ENCODE results near the gene IREB2. TPM values are rescaled to one million over a fixed set of nuclear protein-coding genes. Genes with fewer than 3 reads are reported as not detected.
A peak's percentile ranks its signal among the peaks of the same experiment; 100 is the strongest.
"Not testable (repeated sequence)": the region's sequence is repeated elsewhere in the genome, so short reads cannot be mapped to it uniquely, and the experiment has no call there.

The IREB2 gene
- total and polyA plus RNA-seq, 2 experiments from 2014 or later: 11.8 to 18.0 TPM

GRCh38 chr15:78404125-78404524 is 33.9 kb upstream of the IREB2 start:
- Histone ChIP-seq H3K9me2 (ENCODE audit: insufficient read depth) (no peaks in the 10 kb centered on the region), H3K27ac (no peak overlapping the region), H3F3A (ENCODE audit: insufficient read depth) (no peaks in the 10 kb centered on the region), H3K9me3 (ENCODE audit: low read depth) (no peaks in the 10 kb centered on the region), H3K27me3 (replicated peaks; ENCODE audit: insufficient read depth) (0 out of 2 replicates have a peak, but pooled peaks cover 5% of the 10 kb centered on the region), H3K36me3 (ENCODE audit: low read depth) (no peaks in the 10 kb centered on the region), H4K20me1 (ENCODE audit: insufficient read depth) (no peaks in the 10 kb centered on the region), H3K4me3 (no peak overlapping the region), H3K4me1 (ENCODE audit: insufficient read depth) (no peaks in the 10 kb centered on the region), H3K79me2 (ENCODE audit: insufficient read depth) (no peaks in the 10 kb centered on the region), H3K4me2 (ENCODE audit: unreplicated experiment) (no peak overlapping the region), H3K9ac (no peak overlapping the region), H2AFZ (no peak overlapping the region)
- 65 to 66% methylated on average over 3 of the region's 3 CpGs for WGBS, 2 experiments (ENCODE audit: low coverage in 1 of 2, low lambda C conversion rate in 2 of 2, missing lambda C conversion rate in 2 of 2)
- no peak for DNase-seq
- in situ Hi-C loops (cut with MboI): no loop called here
- no peak for TF ChIP-seq EZH2 (IDR thresholded peaks at IDR 0.05; ENCODE audit: insufficient read depth, poor library complexity, severe bottlenecking)
- no peak for TF ChIP-seq EZH2phosphoT487 (IDR thresholded peaks at IDR 0.05; ENCODE audit: insufficient read depth, low read depth)

- H3K27me3 ChIP-seq (replicated peaks; ENCODE audit: insufficient read depth); H3K4me1 ChIP-seq (ENCODE audit: insufficient read depth); H3K79me2 ChIP-seq (ENCODE audit: insufficient read depth); H3K36me3 ChIP-seq (ENCODE audit: low read depth); H3K4me3 ChIP-seq; in situ Hi-C loops (cut with MboI); H4K20me1 ChIP-seq (ENCODE audit: insufficient read depth); DNase-seq; H3K9me2 ChIP-seq (ENCODE audit: insufficient read depth); H3K9me3 ChIP-seq (ENCODE audit: low read depth); H3F3A ChIP-seq (ENCODE audit: insufficient read depth); H3K27ac ChIP-seq; H2AFZ ChIP-seq; H3K4me2 ChIP-seq (ENCODE audit: unreplicated experiment); H3K9ac ChIP-seq: not testable (repeated sequence)
- 84% methylated on average over 7 of the region's 7 CpGs for WGBS, 2 experiments (ENCODE audit: low coverage in 1 of 2, low lambda C conversion rate in 2 of 2, missing lambda C conversion rate in 2 of 2)
These were observed 33.2 kb upstream of the IREB2 start for GRCh38 chr15:78404796-78405195.

GRCh38 chr15:78405336-78405924 is 32.6 kb upstream of the IREB2 start:
- no peaks in the 10 kb centered on the region for H3F3A ChIP-seq (ENCODE audit: insufficient read depth)
- no peak overlapping the region for H3K4me2 ChIP-seq (ENCODE audit: unreplicated experiment)
- H4K20me1 ChIP-seq (ENCODE audit: insufficient read depth): no peaks in the 10 kb centered on the region
- WGBS, 2 experiments (ENCODE audit: low coverage in 1 of 2, low lambda C conversion rate in 2 of 2, missing lambda C conversion rate in 2 of 2): 73 to 81% methylated on average over 19 to 26 of the region's 26 CpGs
- no peak for DNase-seq
- TF ChIP-seq EZH2 (IDR thresholded peaks at IDR 0.05; ENCODE audit: insufficient read depth, poor library complexity, severe bottlenecking) (no peak), EZH2phosphoT487 (IDR thresholded peaks at IDR 0.05; ENCODE audit: insufficient read depth, low read depth) (no peak)
- H3K27ac ChIP-seq: no peak overlapping the region
- no peaks in the 10 kb centered on the region for H3K9me2 ChIP-seq (ENCODE audit: insufficient read depth)
- 0 out of 2 replicates have a peak, but pooled peaks cover 5% of the 10 kb centered on the region for H3K27me3 ChIP-seq (replicated peaks; ENCODE audit: insufficient read depth)
- H3K36me3 ChIP-seq (ENCODE audit: low read depth): no peaks in the 10 kb centered on the region
- H2AFZ ChIP-seq: no peak overlapping the region
- H3K4me1 ChIP-seq (ENCODE audit: insufficient read depth): no peaks in the 10 kb centered on the region
- no peak overlapping the region for H3K4me3 ChIP-seq
- no peak overlapping the region for H3K9ac ChIP-seq
- H3K79me2 ChIP-seq (ENCODE audit: insufficient read depth): no peaks in the 10 kb centered on the region
- no peaks in the 10 kb centered on the region for H3K9me3 ChIP-seq (ENCODE audit: low read depth)
- in situ Hi-C loops (cut with MboI): no loop called here

GRCh38 chr15:78406016-78406585 is 31.9 kb upstream of the IREB2 start:
- TF ChIP-seq EZH2 (IDR thresholded peaks at IDR 0.05; ENCODE audit: insufficient read depth, poor library complexity, severe bottlenecking) (no peak), EZH2phosphoT487 (IDR thresholded peaks at IDR 0.05; ENCODE audit: insufficient read depth, low read depth) (no peak)
- no peaks in the 10 kb centered on the region for H3K9me2 ChIP-seq (ENCODE audit: insufficient read depth)
- H3K27me3 ChIP-seq (replicated peaks; ENCODE audit: insufficient read depth): 0 out of 2 replicates have a peak, but pooled peaks cover 5% of the 10 kb centered on the region
- H2AFZ ChIP-seq: no peak overlapping the region
- in situ Hi-C loops (cut with MboI): no loop called here
- WGBS, 2 experiments (ENCODE audit: low coverage in 1 of 2, low lambda C conversion rate in 2 of 2, missing lambda C conversion rate in 2 of 2): 56 to 59% methylated on average over 8 of the region's 8 CpGs
- H3K9ac ChIP-seq: no peak overlapping the region
- H3K9me3 ChIP-seq (ENCODE audit: low read depth): no peaks in the 10 kb centered on the region
- no peaks in the 10 kb centered on the region for H3F3A ChIP-seq (ENCODE audit: insufficient read depth)
- no peak overlapping the region for H3K4me2 ChIP-seq (ENCODE audit: unreplicated experiment)
- no peaks in the 10 kb centered on the region for H3K79me2 ChIP-seq (ENCODE audit: insufficient read depth)
- no peaks in the 10 kb centered on the region for H3K36me3 ChIP-seq (ENCODE audit: low read depth)
- no peaks in the 10 kb centered on the region for H4K20me1 ChIP-seq (ENCODE audit: insufficient read depth)
- H3K27ac ChIP-seq: no peak overlapping the region
- no peaks in the 10 kb centered on the region for H3K4me1 ChIP-seq (ENCODE audit: insufficient read depth)
- H3K4me3 ChIP-seq: no peak overlapping the region
- peak; percentile 39 for DNase-seq
